CD4-positive, alpha-beta T cell (primary cell): ENCODE measurements around the gene NCKAP5. TPM values are rescaled to one million over a fixed set of nuclear protein-coding genes. Genes with fewer than 3 reads are reported as not detected.

Source experiments
- ATAC-seq: fragments of 200-7000 bp; cut with Tn5 transposase; one replicate; pipeline ENCODE4 v1.10.0; 2022; ENCODE audit warnings: mild to moderate bottlenecking; ENCODE audit not compliant: poor library complexity
- CTCF ChIA-PET: fragments of 350-600 bp; sonication (Branson Sonifier 250); formaldehyde crosslinking; loops from one replicate; lab custom pipeline; 2021; ENCODE audit warnings: antibody characterized with exemption, inconsistent platforms; lab: Charles Lee
- POLR2A ChIA-PET: fragments of 350-600 bp; sonication (Branson Sonifier 250); formaldehyde crosslinking; loops from one replicate; lab custom pipeline; 2021; ENCODE audit warnings: antibody characterized with exemption, inconsistent platforms; lab: Charles Lee
- DNase-seq, 14 experiments: peaks; one replicate each; pipeline ENCODE4 v3.0.0-alpha.2; 2013 to 2020; ENCODE audit warnings: mixed read lengths in 2 of 14
- H3K27ac ChIP-seq, 2 donors: one replicate each; pipeline versions ENCODE4 v1.5.1 to v1.7.0; 2013; ENCODE audit warnings: low read length in 2 of 2, low read depth in 1 of 2, mild to moderate bottlenecking in 1 of 2
- H3K27me3 ChIP-seq, 2 experiments: 1 replicate in 1 of 2; 2 replicates in 1 of 2; pipeline versions ENCODE4 v1.6.1 to v1.7.0; 2013; ENCODE audit warnings: low read length in 2 of 2, control low read depth in 1 of 2, mild to moderate bottlenecking in 1 of 2, moderate library complexity in 1 of 2; ENCODE audit not compliant: insufficient read depth in 2 of 2, control insufficient read depth in 1 of 2
- H3K36me3 ChIP-seq: one replicate; pipeline ENCODE4 v1.6.1; 2013; ENCODE audit warnings: low read length, control low read depth; ENCODE audit not compliant: insufficient read depth
- H3K4me1 ChIP-seq: one replicate; pipeline ENCODE4 v1.6.1; 2013; ENCODE audit warnings: low read length, control low read depth; ENCODE audit not compliant: insufficient read depth
- H3K4me3 ChIP-seq: one replicate; pipeline ENCODE4 v1.5.1; 2013; ENCODE audit warnings: mild to moderate bottlenecking, low read length, moderate library complexity
- H3K9me3 ChIP-seq, 2 experiments: 1 replicate in 1 of 2; 2 replicates in 1 of 2; pipeline versions ENCODE4 v1.6.1 to v1.7.0; 2013; ENCODE audit warnings: low read length in 2 of 2, mild to moderate bottlenecking in 2 of 2, control low read depth in 1 of 2, moderate library complexity in 1 of 2; ENCODE audit not compliant: control insufficient read depth in 1 of 2, insufficient read depth in 1 of 2
- H3K27ac Mint-ChIP-seq: one replicate; pipeline ENCODE4 v1.8.0; 2020; ENCODE audit warnings: mixed read lengths
- H3K27me3 Mint-ChIP-seq: one replicate; pipeline ENCODE4 v1.8.0; 2021; ENCODE audit warnings: mixed read lengths
- H3K36me3 Mint-ChIP-seq: one replicate; pipeline ENCODE4 v1.8.0; 2021; ENCODE audit warnings: low read depth, mixed read lengths
- H3K4me1 Mint-ChIP-seq: one replicate; pipeline ENCODE4 v1.8.0; 2021; ENCODE audit warnings: low read depth, mixed read lengths
- H3K4me3 Mint-ChIP-seq: one replicate; pipeline ENCODE4 v1.8.0; 2020; ENCODE audit warnings: mild to moderate bottlenecking, mixed read lengths
- H3K9me3 Mint-ChIP-seq: one replicate; pipeline ENCODE4 v1.8.0; 2020; ENCODE audit warnings: mixed read lengths
- intact Hi-C, 2 experiments: fragments of 100-400 bp; cut with DNase I in 1 of 2; cut with micrococcal nuclease in 1 of 2; formaldehyde crosslinking; loops; one replicate each; pipeline versions ENCODE4 v1.15.1 to v1.9.0; 2023 to 2025; cut with DNase I, micrococcal nuclease
- total RNA-seq, 174 experiments: library from RNA in 2 of 174; stranded (reverse) in 2 of 174; gene quantifications; one replicate each; pipeline ENCODE4 v1.2.3 and lab custom pipeline; 2021 to 2026
- TF ChIP-seq, protein P1 (sequence below): fragments of 200-600 bp; IDR thresholded peaks from one replicate; pipeline ENCODE4 v1.8.0; 2022; ENCODE audit warnings: antibody characterized with exemption, mild to moderate bottlenecking

NCKAP5 gene
- total RNA-seq, 2 experiments from 2014 or later: not detected

- ATAC-seq (no peak), DNase-seq (no peak)
- Histone ChIP-seq H3K27ac (no peak overlapping the region), H3K9me3 (peaks cover 4 to 7% of the 10 kb centered on the region in 2 experiments), H3K4me3 (no peak overlapping the region), H3K4me1 (no peaks in the 10 kb centered on the region), H3K36me3 (no peaks in the 10 kb centered on the region), H3K27me3 (no peaks in the 10 kb centered on the region)
- no peak overlapping the region for H3K27ac Mint-ChIP-seq
- TF ChIP-seq, protein P1, sequence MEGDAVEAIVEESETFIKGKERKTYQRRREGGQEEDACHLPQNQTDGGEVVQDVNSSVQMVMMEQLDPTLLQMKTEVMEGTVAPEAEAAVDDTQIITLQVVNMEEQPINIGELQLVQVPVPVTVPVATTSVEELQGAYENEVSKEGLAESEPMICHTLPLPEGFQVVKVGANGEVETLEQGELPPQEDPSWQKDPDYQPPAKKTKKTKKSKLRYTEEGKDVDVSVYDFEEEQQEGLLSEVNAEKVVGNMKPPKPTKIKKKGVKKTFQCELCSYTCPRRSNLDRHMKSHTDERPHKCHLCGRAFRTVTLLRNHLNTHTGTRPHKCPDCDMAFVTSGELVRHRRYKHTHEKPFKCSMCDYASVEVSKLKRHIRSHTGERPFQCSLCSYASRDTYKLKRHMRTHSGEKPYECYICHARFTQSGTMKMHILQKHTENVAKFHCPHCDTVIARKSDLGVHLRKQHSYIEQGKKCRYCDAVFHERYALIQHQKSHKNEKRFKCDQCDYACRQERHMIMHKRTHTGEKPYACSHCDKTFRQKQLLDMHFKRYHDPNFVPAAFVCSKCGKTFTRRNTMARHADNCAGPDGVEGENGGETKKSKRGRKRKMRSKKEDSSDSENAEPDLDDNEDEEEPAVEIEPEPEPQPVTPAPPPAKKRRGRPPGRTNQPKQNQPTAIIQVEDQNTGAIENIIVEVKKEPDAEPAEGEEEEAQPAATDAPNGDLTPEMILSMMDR: no peak
- ChIA-PET POLR2A (no interaction called here), CTCF (no interaction called here)
- no peaks in the 10 kb centered on the region for H3K4me1 Mint-ChIP-seq
- intact Hi-C loops: no loop called here
- H3K4me3 Mint-ChIP-seq: no peak overlapping the region
- H3K36me3 Mint-ChIP-seq: no peaks in the 10 kb centered on the region
- peaks cover 7% of the 10 kb centered on the region for H3K9me3 Mint-ChIP-seq
- no peaks in the 10 kb centered on the region for H3K27me3 Mint-ChIP-seq
Measured at GRCh38 chr2:132757676-132758075, 810.6 kb downstream of the NCKAP5 start.

DNA sequence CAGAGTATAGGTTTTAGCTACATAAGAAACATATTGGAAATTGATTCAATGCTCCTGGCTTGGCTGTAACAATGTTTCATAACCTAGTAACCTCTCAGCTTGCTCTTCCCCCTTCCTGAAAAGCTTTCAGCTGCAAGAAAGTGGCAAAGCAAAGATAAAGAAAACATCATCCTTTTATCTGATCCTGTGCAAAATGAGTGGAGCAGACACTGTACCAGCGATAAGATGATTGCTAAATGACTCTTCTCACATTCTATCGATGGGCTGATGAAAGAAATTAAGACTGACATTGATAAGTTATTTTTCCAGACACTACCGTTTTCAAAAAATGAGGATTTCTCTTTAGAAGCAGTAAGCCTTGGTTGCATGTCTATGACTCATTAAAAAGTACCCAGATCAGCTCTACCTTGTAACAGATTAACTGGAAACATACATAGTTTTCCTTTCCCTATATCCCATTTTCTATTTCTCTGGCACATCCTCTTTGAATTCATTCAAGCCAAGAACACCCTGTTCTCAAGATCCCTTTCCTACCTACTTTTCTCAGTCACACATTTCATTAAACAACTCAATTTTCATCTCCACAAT is 811.2 kb downstream of the NCKAP5 start:
- ChIA-PET POLR2A (no interaction called here), CTCF (no interaction called here)
- Mint-ChIP-seq H3K36me3 (no peaks in the 10 kb centered on the region), H3K27ac (no peak overlapping the region), H3K4me1 (no peaks in the 10 kb centered on the region), H3K4me3 (no peak overlapping the region), H3K9me3 (peaks cover 7% of the 10 kb centered on the region), H3K27me3 (no peaks in the 10 kb centered on the region)
- no peak overlapping the region for H3K4me3 ChIP-seq
- ATAC-seq (no peak), DNase-seq (no peak)
- intact Hi-C loops: no loop called here
- H3K4me1 ChIP-seq: no peaks in the 10 kb centered on the region
- H3K9me3 ChIP-seq: peaks cover 4 to 6% of the 10 kb centered on the region in 2 experiments
- TF ChIP-seq, protein P1: no peak
- H3K27me3 ChIP-seq: no peaks in the 10 kb centered on the region
- H3K27ac ChIP-seq: no peak overlapping the region
- no peaks in the 10 kb centered on the region for H3K36me3 ChIP-seq

GRCh38 chr2:132754867-132755472 is 813.3 kb downstream of the NCKAP5 start:
- TF ChIP-seq, protein P1: no peak
- Mint-ChIP-seq H3K27ac (no peak overlapping the region), H3K9me3 (peaks cover 6% of the 10 kb centered on the region), H3K27me3 (no peaks in the 10 kb centered on the region), H3K4me3 (no peak overlapping the region), H3K36me3 (no peaks in the 10 kb centered on the region), H3K4me1 (no peaks in the 10 kb centered on the region)
- POLR2A ChIA-PET: no interaction called here
- ATAC-seq: no peak
- no peaks in the 10 kb centered on the region for H3K36me3 ChIP-seq
- H3K4me3 ChIP-seq: no peak overlapping the region
- H3K9me3 ChIP-seq: peaks cover 6% of the 10 kb centered on the region in 2 experiments
- CTCF ChIA-PET: no interaction called here
- H3K27ac ChIP-seq: no peak overlapping the region
- no peaks in the 10 kb centered on the region for H3K27me3 ChIP-seq
- intact Hi-C loops: no loop called here
- no peaks in the 10 kb centered on the region for H3K4me1 ChIP-seq
- DNase-seq: no peak
